DND-41 (cell line): Measurements from ENCODE around the gene NOC2L.

ENCODE experiments used
- ATAC-seq: fragments of 200-7000 bp; cut with Tn5 transposase; 3 replicates; pipeline ENCODE4 v1.9.1; 2021; ENCODE audit warnings: low read depth; ENCODE audit not compliant: insufficient read depth
- DNase-seq: peaks from one replicate; pipeline ENCODE4 v3.0.0-alpha.2; 2020
- H2AFZ ChIP-seq: 2 replicates; pipeline ENCODE4 v1.6.0; 2012; ENCODE audit warnings: low read depth, low read length
- H3K27ac ChIP-seq: 2 replicates; pipeline ENCODE4 v1.5.1; 2012; ENCODE audit warnings: low read length, inconsistent platforms
- H3K27me3 ChIP-seq: fragments of 200-600 bp; sonication (generic); 2 replicates; pipeline ENCODE4 v1.6.0; 2012; ENCODE audit warnings: low read length, mild to moderate bottlenecking, inconsistent platforms; ENCODE audit not compliant: insufficient read depth, poor library complexity
- H3K36me3 ChIP-seq: 2 replicates; pipeline ENCODE4 v1.5.1; 2012; ENCODE audit warnings: low read length, inconsistent platforms; ENCODE audit not compliant: insufficient read depth
- H3K4me1 ChIP-seq: 2 replicates; pipeline ENCODE4 v1.5.1; 2012; ENCODE audit warnings: mild to moderate bottlenecking, low read length; ENCODE audit not compliant: insufficient read depth
- H3K4me2 ChIP-seq: 2 replicates; pipeline ENCODE4 v1.6.0; 2012; ENCODE audit warnings: mild to moderate bottlenecking, moderate library complexity, low read length, inconsistent platforms; ENCODE audit not compliant: insufficient read depth
- H3K4me3 ChIP-seq, 2 experiments: fragments of 200-600 bp in 1 of 2; shearing (Covaris generic) in 1 of 2; 2 replicates each; pipeline ENCODE4 v1.5.1; 2012 to 2016; ENCODE audit warnings: inconsistent platforms in 2 of 2, low read length in 2 of 2, mild to moderate bottlenecking in 2 of 2, low read depth in 1 of 2, moderate library complexity in 1 of 2
- H3K79me2 ChIP-seq: 2 replicates; pipeline ENCODE4 v1.6.0; 2012; ENCODE audit warnings: low read length, inconsistent platforms; ENCODE audit not compliant: insufficient read depth
- H3K9ac ChIP-seq: 2 replicates; pipeline ENCODE4 v1.6.0; 2012; ENCODE audit warnings: low read depth, mild to moderate bottlenecking, inconsistent platforms, low read length, moderate library complexity
- H3K9me3 ChIP-seq: 2 replicates; pipeline ENCODE4 v1.5.1; 2012; ENCODE audit warnings: low read length, moderate library complexity, mild to moderate bottlenecking, inconsistent platforms; ENCODE audit not compliant: insufficient read depth, severe bottlenecking
- H4K20me1 ChIP-seq: 2 replicates; pipeline ENCODE4 v1.6.0; 2012; ENCODE audit warnings: low read length; ENCODE audit not compliant: insufficient read depth
- EZH2 ChIP-seq: IDR thresholded peaks from 3 replicates; pipeline ENCODE4 v1.6.1; 2012; ENCODE audit warnings: borderline replicate concordance, low read depth, mild to moderate bottlenecking, moderate library complexity, low read length, inconsistent platforms; ENCODE audit not compliant: severe bottlenecking
- TF ChIP-seq, protein P1 (sequence below): IDR thresholded peaks from 2 replicates; pipeline ENCODE4 v1.5.1; 2012; ENCODE audit warnings: borderline replicate concordance, low read length, moderate library complexity, mild to moderate bottlenecking; ENCODE audit not compliant: poor library complexity, severe bottlenecking; ENCODE audit errors: extremely low read depth

NOC2L gene

DNA sequence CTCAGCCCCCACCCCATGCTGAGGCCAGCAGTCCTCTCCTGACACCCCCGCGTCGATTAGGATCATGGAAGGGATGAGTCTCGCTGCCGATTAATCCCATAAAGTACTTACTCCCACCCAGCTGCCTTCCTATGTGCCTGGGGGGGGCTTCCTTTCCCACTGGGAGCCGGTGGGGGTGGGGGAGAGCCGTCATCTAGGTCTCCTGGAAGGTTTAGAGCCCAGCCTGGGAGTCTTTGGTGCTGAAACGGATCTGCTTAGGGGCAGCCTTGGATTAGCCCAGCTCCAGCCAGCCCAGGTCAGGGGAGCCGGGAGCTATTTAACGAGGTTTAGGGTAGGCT, 25.5 kb downstream of the NOC2L start:
- Histone ChIP-seq H3K9me3 (no peaks in the 10 kb centered on the region), H3K79me2 (no peaks in the 10 kb centered on the region), H3K36me3 (no peaks in the 10 kb centered on the region), H3K4me2 (no peak overlapping the region), H3K9ac (no peak overlapping the region), H3K4me1 (no peaks in the 10 kb centered on the region), H2AFZ (no peak overlapping the region), H3K27ac (no peak overlapping the region), H3K4me3 (no peak overlapping the region), H4K20me1 (peaks cover 31% of the 10 kb centered on the region), H3K27me3 (peaks cover 10% of the 10 kb centered on the region)
- DNase-seq (no peak), ATAC-seq (no peak)
- TF ChIP-seq, protein P1, sequence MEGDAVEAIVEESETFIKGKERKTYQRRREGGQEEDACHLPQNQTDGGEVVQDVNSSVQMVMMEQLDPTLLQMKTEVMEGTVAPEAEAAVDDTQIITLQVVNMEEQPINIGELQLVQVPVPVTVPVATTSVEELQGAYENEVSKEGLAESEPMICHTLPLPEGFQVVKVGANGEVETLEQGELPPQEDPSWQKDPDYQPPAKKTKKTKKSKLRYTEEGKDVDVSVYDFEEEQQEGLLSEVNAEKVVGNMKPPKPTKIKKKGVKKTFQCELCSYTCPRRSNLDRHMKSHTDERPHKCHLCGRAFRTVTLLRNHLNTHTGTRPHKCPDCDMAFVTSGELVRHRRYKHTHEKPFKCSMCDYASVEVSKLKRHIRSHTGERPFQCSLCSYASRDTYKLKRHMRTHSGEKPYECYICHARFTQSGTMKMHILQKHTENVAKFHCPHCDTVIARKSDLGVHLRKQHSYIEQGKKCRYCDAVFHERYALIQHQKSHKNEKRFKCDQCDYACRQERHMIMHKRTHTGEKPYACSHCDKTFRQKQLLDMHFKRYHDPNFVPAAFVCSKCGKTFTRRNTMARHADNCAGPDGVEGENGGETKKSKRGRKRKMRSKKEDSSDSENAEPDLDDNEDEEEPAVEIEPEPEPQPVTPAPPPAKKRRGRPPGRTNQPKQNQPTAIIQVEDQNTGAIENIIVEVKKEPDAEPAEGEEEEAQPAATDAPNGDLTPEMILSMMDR = no peak
- no peak for TF ChIP-seq EZH2

DNA sequence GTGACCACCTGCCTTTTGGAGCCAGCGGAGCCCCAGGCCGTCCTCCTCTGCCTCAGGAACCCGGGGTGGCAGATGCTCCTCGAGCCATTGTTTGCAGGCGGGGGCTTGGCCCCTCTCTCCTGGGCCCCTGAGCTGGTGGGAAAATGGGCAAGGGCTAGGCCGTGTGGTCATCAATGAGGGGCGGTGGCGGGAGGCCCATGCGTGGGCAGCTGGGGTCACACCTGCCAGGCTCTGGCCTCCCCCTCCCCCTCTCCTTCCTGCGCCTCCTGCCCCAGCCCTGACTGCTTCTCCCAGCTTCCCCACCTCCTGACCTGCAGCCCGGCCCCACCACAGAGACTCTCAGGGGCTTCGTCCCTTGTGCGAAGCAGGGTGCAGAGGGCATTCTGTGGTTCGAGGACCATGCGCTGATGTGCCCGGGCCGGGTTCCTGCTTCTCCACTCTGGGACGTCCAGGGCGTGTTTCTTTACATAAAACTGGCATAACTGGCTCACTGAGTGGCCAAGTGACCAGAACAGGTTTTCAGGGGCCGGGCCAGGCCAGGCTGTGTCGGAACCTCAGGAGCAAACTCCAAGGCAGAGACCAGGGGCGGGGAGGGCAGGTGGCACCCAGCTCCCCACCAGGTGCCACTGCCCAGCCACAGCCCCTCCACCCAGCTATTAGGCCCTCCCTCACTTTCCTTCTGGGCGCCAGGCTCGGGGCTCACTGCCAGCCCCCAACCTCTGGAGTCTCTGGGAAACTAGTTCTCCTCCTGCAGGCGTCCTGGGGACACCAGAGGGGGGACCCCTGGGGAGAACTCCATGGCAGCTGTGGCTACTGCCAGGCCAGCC, 26.1 kb downstream of the NOC2L start:
- no peak overlapping the region for H3K4me2 ChIP-seq
- H3K27me3 ChIP-seq = peaks cover 7% of the 10 kb centered on the region
- ATAC-seq (no peak), DNase-seq (no peak)
- no peak overlapping the region for H2AFZ ChIP-seq
- H3K36me3 ChIP-seq = no peaks in the 10 kb centered on the region
- no peaks in the 10 kb centered on the region for H3K4me1 ChIP-seq
- H3K4me3 ChIP-seq = no peak overlapping the region
- no peak overlapping the region for H3K9ac ChIP-seq
- no peak overlapping the region for H3K27ac ChIP-seq
- peaks cover 34% of the 10 kb centered on the region for H4K20me1 ChIP-seq
- H3K79me2 ChIP-seq = no peaks in the 10 kb centered on the region
- H3K9me3 ChIP-seq = no peaks in the 10 kb centered on the region
- TF ChIP-seq, protein P1 = no peak

DNA sequence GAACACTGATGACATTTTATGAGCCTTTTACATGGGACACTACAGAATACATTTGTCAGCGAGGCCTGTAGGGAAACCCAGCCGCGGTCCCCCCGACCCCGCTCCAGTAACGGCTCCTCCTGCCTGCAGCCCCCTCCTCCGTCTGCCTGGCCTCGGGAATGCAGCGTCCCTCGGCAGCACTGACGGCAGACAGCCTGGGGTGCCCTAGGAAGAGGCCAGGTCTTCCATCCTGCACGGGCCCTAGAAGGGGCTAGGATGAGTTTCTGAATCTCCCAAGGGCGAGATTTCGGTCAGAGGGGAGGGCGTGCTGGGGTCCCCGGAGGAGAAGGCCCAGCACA, 26.9 kb downstream of the NOC2L start:
- no peak overlapping the region for H2AFZ ChIP-seq
- H3K4me2 ChIP-seq = no peak overlapping the region
- peaks cover 13% of the 10 kb centered on the region for H3K27me3 ChIP-seq
- no peak for DNase-seq
- no peaks in the 10 kb centered on the region for H3K79me2 ChIP-seq
- H3K9me3 ChIP-seq = no peaks in the 10 kb centered on the region
- H3K4me1 ChIP-seq = no peaks in the 10 kb centered on the region
- no peak overlapping the region for H3K4me3 ChIP-seq
- peaks cover 41% of the 10 kb centered on the region for H4K20me1 ChIP-seq
- H3K9ac ChIP-seq = no peak overlapping the region
- TF ChIP-seq, protein P1 = no peak
- TF ChIP-seq EZH2 = no peak
- no peak for ATAC-seq
- H3K27ac ChIP-seq = no peak overlapping the region
- H3K36me3 ChIP-seq = no peaks in the 10 kb centered on the region
